ENCODE measurements around the gene ERFL. TPM values are rescaled to one million over a fixed set of nuclear protein-coding genes. Genes with fewer than 3 reads are reported as not detected.

Gene ERFL
- total RNA-seq = 0.21 TPM in 1 of 2 replicates, not detected in the other

GRCh38 chr19:41928221-41928683, at the start of gene ERFL:
TSS of gene ERFL (minus strand) at chr19:41928449. CDS start at chr19:41912919, 15,530 bp downstream.

GRCh38 chr19:41959056-41960053, 31.1 kb upstream of the ERFL start, which contains the start of gene RABAC1:
TSS of gene RABAC1 (minus strand) at chr19:41959321. CDS start at chr19:41959292, 29 bp downstream.

GRCh38 chr19:41882568-41883462, 45.4 kb downstream of the ERFL start, which contains the start of gene ARHGEF1:
TSS of gene ARHGEF1 (plus strand) at chr19:41883184. CDS start at chr19:41888083, 4,899 bp downstream.

GRCh38 chr19:41876847-41877832, 51.1 kb downstream of the ERFL start, which contains the start of gene CD79A:
TSS of gene CD79A (plus strand) at chr19:41877279. CDS start at chr19:41877305, 26 bp downstream.

GRCh38 chr19:41859618-41860418, 68.4 kb downstream of the ERFL start, which contains the start of gene RPS19:
TSS of gene RPS19 (plus strand) at chr19:41860255. CDS start at chr19:41860775, 520 bp downstream.

Other genes with a start within 250 kb of the ERFL start
- gene CEACAM7, start 240.2 kb downstream of the ERFL start, total RNA-seq = 0.24 TPM in 1 of 2 replicates, not detected in the other
- 8.3 TPM in 1 of 2 replicates, not detected in the other for gene CEACAM5, start 219.8 kb downstream of the ERFL start, total RNA-seq
- 0.96 and 17.5 TPM in 2 replicates for gene CEACAM6, start 172.9 kb downstream of the ERFL start, total RNA-seq
- not detected in 2 replicates for gene CEACAM3, start 131.9 kb downstream of the ERFL start, total RNA-seq
- gene LYPD4, start 83.8 kb downstream of the ERFL start, total RNA-seq = not detected in 2 replicates
- gene DMRTC2, start 83.4 kb downstream of the ERFL start, total RNA-seq = not detected in 2 replicates
- 2,865 and 3,325 TPM in 2 replicates for gene RPS19, start 68.2 kb downstream of the ERFL start, total RNA-seq
- 0.48 TPM in 1 of 2 replicates, not detected in the other for gene CD79A, start 51.2 kb downstream of the ERFL start, total RNA-seq
- 31.8 and 41.2 TPM in 2 replicates for gene ARHGEF1, start 45.3 kb downstream of the ERFL start, total RNA-seq
- 62.2 and 94.2 TPM in 2 replicates for gene RABAC1, start 30.9 kb upstream of the ERFL start, total RNA-seq
- under 0.01 TPM in 1 of 2 replicates, not detected in the other for gene ATP1A3, start 65.8 kb upstream of the ERFL start, total RNA-seq
- gene GRIK5, start 141.8 kb upstream of the ERFL start, total RNA-seq = under 0.01 and 2.4 TPM in 2 replicates
- gene ZNF574, start 147.7 kb upstream of the ERFL start, total RNA-seq = 14.5 and 18.1 TPM in 2 replicates
- gene POU2F2, start 204.0 kb upstream of the ERFL start, total RNA-seq = 0.21 and 1.4 TPM in 2 replicates

All from tracheal epithelial cell (primary cell).